ENCODE data around the gene LTBP1. TPM values are rescaled to one million over a fixed set of nuclear protein-coding genes. Genes with fewer than 3 reads are reported as not detected.

Gene LTBP1
- total RNA-seq, 2 experiments from 2014 or later, result 61.1 to 82.6 TPM

- no peak for TF ChIP-seq EZH2phosphoT487 (IDR thresholded peaks at IDR 0.05; ENCODE audit: borderline replicate concordance, low read depth, low read length)
- TF ChIP-seq CTCF (conservative IDR thresholded peaks at IDR 0.05; ENCODE audit: low read length), result no peak
- CTCF ChIA-PET (ENCODE audit: unreplicated experiment), result no interaction called here
- intact Hi-C loops (cut with micrococcal nuclease; ENCODE audit: unreplicated experiment), result no loop called here
- Histone ChIP-seq H3K9me2 (ENCODE audit: insufficient read depth, low read length) (no peaks in the 10 kb centered on the region), H2AFZ (ENCODE audit: low read length) (no peak overlapping the region), H3K4me3 (ENCODE audit: low read depth, low read length, poor library complexity, severe bottlenecking) (no peak overlapping the region), H3K9me3 (ENCODE audit: low read length) (no peaks in the 10 kb centered on the region), H4K20me1 (ENCODE audit: insufficient read depth, low read length) (no peaks in the 10 kb centered on the region), H3K27ac (ENCODE audit: low read depth, low read length, poor library complexity, severe bottlenecking) (peak overlapping the region; percentile 58), H3K4me1 (ENCODE audit: insufficient read depth, low read length, poor library complexity, severe bottlenecking) (peaks cover 85% of the 10 kb centered on the region), H3K79me2 (ENCODE audit: insufficient read depth, low read depth, low read length) (peaks cover 37% of the 10 kb centered on the region; the same call in 1 of the 2 replicates), H3K4me2 (ENCODE audit: low read length) (peak overlapping the region; percentile 50), H3K36me3 (ENCODE audit: insufficient read depth, low read length) (peaks cover 14% of the 10 kb centered on the region)
- no TSS peak for BruUV-seq (replicated peaks)
- DNase-seq (ENCODE audit: low spot score), result no peak
- POLR2A ChIA-PET, result interaction anchor here (2.5 to 10.6 kb wide), 2 partner anchors 10 to 13 kb away, joined by 8 to 181 read pairs; no protein-coding TSS in a partner anchor
Measured at GRCh38 chr2:33072614-33073013, 125.9 kb downstream of the LTBP1 start.

DNA sequence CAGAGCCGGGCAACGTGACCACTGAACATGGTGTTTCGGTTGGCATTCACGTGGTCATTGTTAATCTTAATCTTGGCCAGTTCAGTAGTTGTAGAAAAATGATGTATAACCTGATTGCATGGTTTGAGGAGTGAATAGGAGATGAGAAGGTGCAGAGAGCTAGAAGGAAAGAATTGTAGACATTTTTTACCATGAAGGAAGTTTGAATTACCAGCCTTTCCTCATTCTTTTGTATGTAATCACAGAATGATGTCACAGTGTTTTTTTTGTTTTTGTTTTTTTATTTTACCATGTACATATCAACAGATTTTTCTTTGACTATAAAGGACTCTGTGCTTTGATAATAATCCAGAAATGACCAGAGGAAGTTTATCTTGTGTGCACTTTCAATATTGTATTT lies 126.3 kb downstream of the LTBP1 start:
- Histone ChIP-seq H3K79me2 (ENCODE audit: insufficient read depth, low read depth, low read length) (peaks cover 37% of the 10 kb centered on the region; the same call in 1 of the 2 replicates), H3K9me2 (ENCODE audit: insufficient read depth, low read length) (no peaks in the 10 kb centered on the region), H3K4me3 (ENCODE audit: low read depth, low read length, poor library complexity, severe bottlenecking) (peak overlapping the region; percentile 34), H3K9me3 (ENCODE audit: low read length) (no peaks in the 10 kb centered on the region), H2AFZ (ENCODE audit: low read length) (no peak overlapping the region), H3K4me2 (ENCODE audit: low read length) (peak overlapping the region; percentile 50), H3K36me3 (ENCODE audit: insufficient read depth, low read length) (peaks cover 14% of the 10 kb centered on the region), H3K4me1 (ENCODE audit: insufficient read depth, low read length, poor library complexity, severe bottlenecking) (peaks cover 88% of the 10 kb centered on the region), H3K27ac (ENCODE audit: low read depth, low read length, poor library complexity, severe bottlenecking) (peak overlapping the region; percentile 58), H4K20me1 (ENCODE audit: insufficient read depth, low read length) (no peaks in the 10 kb centered on the region)
- TF ChIP-seq EZH2phosphoT487 (IDR thresholded peaks at IDR 0.05; ENCODE audit: borderline replicate concordance, low read depth, low read length) (no peak), CTCF (conservative IDR thresholded peaks at IDR 0.05; ENCODE audit: low read length) (no peak)
- intact Hi-C loops (cut with micrococcal nuclease; ENCODE audit: unreplicated experiment), result no loop called here
- no TSS peak for BruUV-seq (replicated peaks)
- ChIA-PET POLR2A (interaction anchor here (1.1 to 10.6 kb wide), 3 partner anchors 9 to 13 kb away, joined by 3 to 181 read pairs (median 8); no protein-coding TSS in a partner anchor), CTCF (ENCODE audit: unreplicated experiment) (no interaction called here)
- DNase-seq (ENCODE audit: low spot score), result no peak

DNA sequence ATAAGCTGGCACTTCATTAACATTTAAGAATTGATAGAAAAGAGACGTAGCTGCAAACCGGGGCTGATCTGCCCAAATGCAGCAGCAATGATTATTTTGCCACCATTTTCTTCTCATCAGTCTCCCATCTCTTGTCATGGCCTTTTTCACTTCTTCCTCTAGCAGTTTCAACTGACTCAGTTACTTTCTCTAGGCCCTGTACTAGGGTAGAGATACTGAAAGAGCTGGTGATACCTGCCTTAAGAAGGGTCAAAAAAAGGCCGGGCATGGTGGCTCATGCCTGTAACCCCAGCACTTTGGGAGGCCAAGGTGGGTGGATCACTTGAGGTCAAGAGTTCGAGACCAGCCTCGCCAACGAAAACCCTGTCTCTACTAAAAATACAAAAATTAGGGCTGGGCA lies 127.4 kb downstream of the LTBP1 start:
- Histone ChIP-seq H3K4me1 (ENCODE audit: insufficient read depth, low read length, poor library complexity, severe bottlenecking) (peaks cover 94% of the 10 kb centered on the region), H3K36me3 (ENCODE audit: insufficient read depth, low read length) (peaks cover 18% of the 10 kb centered on the region), H3K9me2 (ENCODE audit: insufficient read depth, low read length) (no peaks in the 10 kb centered on the region), H3K4me3 (ENCODE audit: low read depth, low read length, poor library complexity, severe bottlenecking) (no peak overlapping the region), H4K20me1 (ENCODE audit: insufficient read depth, low read length) (no peaks in the 10 kb centered on the region), H3K4me2 (ENCODE audit: low read length) (peak overlapping the region; percentile 50), H2AFZ (ENCODE audit: low read length) (no peak overlapping the region; the same call in 1 of the 2 replicates), H3K79me2 (ENCODE audit: insufficient read depth, low read depth, low read length) (peaks cover 43% of the 10 kb centered on the region; the same call in 1 of the 2 replicates), H3K9me3 (ENCODE audit: low read length) (peaks cover 2% of the 10 kb centered on the region; the same call in 1 of the 2 replicates), H3K27ac (ENCODE audit: low read depth, low read length, poor library complexity, severe bottlenecking) (peak overlapping the region; percentile 58)
- POLR2A ChIA-PET, result interaction anchor here (0.6 to 10.6 kb wide), 8 partner anchors 8 to 211 kb away, joined by 3 to 181 read pairs (median 4); no protein-coding TSS in a partner anchor
- TF ChIP-seq EZH2phosphoT487 (IDR thresholded peaks at IDR 0.05; ENCODE audit: borderline replicate concordance, low read depth, low read length), result no peak
- DNase-seq (ENCODE audit: low spot score), result no peak
- CTCF ChIA-PET (ENCODE audit: unreplicated experiment), result no interaction called here
- BruUV-seq (replicated peaks), result no TSS peak
- intact Hi-C loops (cut with micrococcal nuclease; ENCODE audit: unreplicated experiment), result no loop called here
